PC-9 (cell line): Measurements from ENCODE around the gene NSG2.

Experiments
- CTCF ChIP-seq: fragments of 200-600 bp; sonication (generic); conservative IDR thresholded peaks from 2 replicates; pipeline ENCODE4 v1.6.1; 2017; ENCODE audit warnings: mixed run types, antibody characterized with exemption, mild to moderate bottlenecking, moderate library complexity
- EZH2 ChIP-seq: fragments of 200-600 bp; sonication (generic); IDR thresholded peaks from 2 replicates; pipeline ENCODE4 v1.8.0; 2017; ENCODE audit warnings: antibody characterized with exemption, low read depth

GRCh38 chr5:174106997-174107655 lies 61.6 kb downstream of the NSG2 start:
- no peak for TF ChIP-seq EZH2
- TF ChIP-seq CTCF: no peak
